Naive thymus-derived CD4-positive, alpha-beta T cell (primary cell): ENCODE results near the gene GFPT2. TPM values are rescaled to one million over a fixed set of nuclear protein-coding genes. Genes with fewer than 3 reads are reported as not detected.

ENCODE experiments used
- ATAC-seq: fragments of 150-1000 bp; cut with Tn5 transposase; 2 replicates; pipeline ENCODE4 v1.10.0; 2021; ENCODE audit warnings: mild to moderate bottlenecking, moderate library complexity
- CTCF ChIA-PET: fragments of 350-600 bp; sonication (Branson Sonifier 250); formaldehyde crosslinking; loops from one replicate; lab custom pipeline; 2021; ENCODE audit warnings: antibody characterized with exemption; lab: Charles Lee
- POLR2A ChIA-PET: fragments of 350-600 bp; sonication (Branson Sonifier 250); formaldehyde crosslinking; loops from one replicate; lab custom pipeline; 2021; ENCODE audit warnings: antibody characterized with exemption, inconsistent platforms; lab: Charles Lee
- DNase-seq, 9 donors: peaks; one replicate each; pipeline versions ENCODE4 v3.0.0 to v3.0.0-alpha.2; 2020 to 2022; ENCODE audit warnings: mixed read lengths in 1 of 9
- H3K27ac ChIP-seq: one replicate; pipeline ENCODE4 v1.7.0; 2013; ENCODE audit warnings: mild to moderate bottlenecking, low read depth, low read length, moderate library complexity
- H3K27me3 ChIP-seq, 2 donors: one replicate each; pipeline ENCODE4 v1.7.0; 2013; ENCODE audit warnings: low read length in 2 of 2, mild to moderate bottlenecking in 2 of 2, moderate library complexity in 2 of 2; ENCODE audit not compliant: control insufficient read depth in 2 of 2, insufficient read depth in 2 of 2
- H3K36me3 ChIP-seq, 3 experiments: 1 replicate in 2 of 3; 2 replicates in 1 of 3; pipeline ENCODE4 v1.7.0; 2013; ENCODE audit warnings: low read length in 3 of 3, mild to moderate bottlenecking in 3 of 3, moderate library complexity in 1 of 3; ENCODE audit not compliant: insufficient read depth in 3 of 3, control insufficient read depth in 2 of 3
- H3K4me1 ChIP-seq, 2 donors: one replicate each; pipeline ENCODE4 v1.7.0; 2013; ENCODE audit warnings: low read length in 2 of 2, mild to moderate bottlenecking in 2 of 2, moderate library complexity in 1 of 2; ENCODE audit not compliant: control insufficient read depth in 2 of 2, insufficient read depth in 2 of 2
- H3K4me3 ChIP-seq: 2 replicates; pipeline ENCODE4 v1.7.0; 2013; ENCODE audit warnings: mild to moderate bottlenecking, low read length
- H3K9me3 ChIP-seq, 3 experiments: 1 replicate in 2 of 3; 2 replicates in 1 of 3; pipeline ENCODE4 v1.7.0; 2013; ENCODE audit warnings: low read length in 3 of 3; ENCODE audit not compliant: control insufficient read depth in 2 of 3
- H3K27ac Mint-ChIP-seq, 9 donors: one replicate each; pipeline ENCODE4 v1.8.0; 2020 to 2022; ENCODE audit warnings: mixed read lengths in 9 of 9, mild to moderate bottlenecking in 8 of 9, moderate library complexity in 5 of 9, inconsistent platforms in 2 of 9
- H3K27me3 Mint-ChIP-seq, 5 donors: one replicate each; pipeline ENCODE4 v1.8.0; 2021 to 2022; ENCODE audit warnings: mixed read lengths in 5 of 5, mild to moderate bottlenecking in 1 of 5
- H3K36me3 Mint-ChIP-seq, 5 donors: one replicate each; pipeline ENCODE4 v1.8.0; 2020 to 2022; ENCODE audit warnings: mixed read lengths in 5 of 5, mild to moderate bottlenecking in 3 of 5, inconsistent platforms in 1 of 5
- H3K4me1 Mint-ChIP-seq, 7 donors: one replicate each; pipeline ENCODE4 v1.8.0; 2020 to 2022; ENCODE audit warnings: mixed read lengths in 7 of 7, mild to moderate bottlenecking in 3 of 7, inconsistent platforms in 1 of 7
- H3K4me3 Mint-ChIP-seq, 10 donors: one replicate each; pipeline ENCODE4 v1.8.0; 2020 to 2022; ENCODE audit warnings: mild to moderate bottlenecking in 10 of 10, mixed read lengths in 10 of 10, moderate library complexity in 6 of 10, inconsistent platforms in 2 of 10
- H3K9me3 Mint-ChIP-seq, 11 donors: one replicate each; pipeline ENCODE4 v1.8.0; 2020 to 2022; ENCODE audit warnings: mixed read lengths in 11 of 11, mild to moderate bottlenecking in 4 of 11, inconsistent platforms in 1 of 11, moderate library complexity in 1 of 11
- intact Hi-C, 2 donors: fragments of 100-400 bp; cut with micrococcal nuclease; formaldehyde crosslinking; loops; one replicate each; pipeline ENCODE4 v1.15.1; 2023
- polyA plus RNA-seq, 2 donors: library from polyadenylated mRNA; unstranded; fragments of 300-500 nt; fragmentation: Illumina TruSeq; gene quantifications; one replicate each; pipeline ENCODE4 v1.2.3, GENCODE V29; 2021
- total RNA-seq, 6 experiments: library from RNA in 5 of 6; stranded (reverse) in 5 of 6; gene quantifications; 1 replicate in 5 of 6; 2 replicates in 1 of 6; pipeline ENCODE4 v1.2.3 and lab custom pipeline; 2021 to 2026

GFPT2 gene
- total and polyA plus RNA-seq, 7 experiments from 2014 or later = 0.16 to 0.81 TPM; not detected in 5

- ATAC-seq (no peak), DNase-seq (no peak)
- H3K4me3 ChIP-seq = no peak overlapping the region
- H3K27me3 ChIP-seq = no peaks in the 10 kb centered on the region
- Mint-ChIP-seq H3K4me1 (no peaks in the 10 kb centered on the region), H3K36me3 (no peaks in the 10 kb centered on the region), H3K9me3 (peaks cover 0 to 1% (median 0%) of the 10 kb centered on the region in 11 donors), H3K27me3 (peaks cover 9 to 20% (median 14%) of the 10 kb centered on the region in 5 donors), H3K4me3 (no peak overlapping the region), H3K27ac (no peak overlapping the region)
- POLR2A ChIA-PET = no interaction called here
- intact Hi-C loops = no loop called here
- H3K27ac ChIP-seq = no peak overlapping the region
- no peaks in the 10 kb centered on the region for H3K9me3 ChIP-seq
- H3K4me1 ChIP-seq = no peaks in the 10 kb centered on the region
- CTCF ChIA-PET = interaction anchor here (0.6 kb wide), 1 partner anchor 13 kb away, joined by 3 read pairs; no protein-coding TSS in a partner anchor
- H3K36me3 ChIP-seq = no peaks in the 10 kb centered on the region
These were observed 11.5 kb downstream of the GFPT2 start for GRCh38 chr5:180341595-180341994.

GRCh38 chr5:180340856-180341255, 12.3 kb downstream of the GFPT2 start:
- Histone ChIP-seq H3K27me3 (no peaks in the 10 kb centered on the region), H3K4me3 (no peak overlapping the region), H3K4me1 (no peaks in the 10 kb centered on the region), H3K36me3 (no peaks in the 10 kb centered on the region), H3K9me3 (no peaks in the 10 kb centered on the region), H3K27ac (no peak overlapping the region)
- Mint-ChIP-seq H3K9me3 (peaks cover 0 to 1% (median 0%) of the 10 kb centered on the region in 11 donors), H3K36me3 (no peaks in the 10 kb centered on the region), H3K4me1 (no peaks in the 10 kb centered on the region), H3K4me3 (no peak overlapping the region), H3K27ac (no peak overlapping the region), H3K27me3 (peaks cover 9 to 14% (median 12%) of the 10 kb centered on the region in 5 donors)
- intact Hi-C loops = no loop called here
- POLR2A ChIA-PET = no interaction called here
- ATAC-seq = no peak
- CTCF ChIA-PET = no interaction called here
- DNase-seq = no peak

- Histone ChIP-seq H3K4me3 (no peak overlapping the region), H3K36me3 (no peaks in the 10 kb centered on the region), H3K4me1 (no peaks in the 10 kb centered on the region), H3K27me3 (no peaks in the 10 kb centered on the region), H3K27ac (no peak overlapping the region), H3K9me3 (no peaks in the 10 kb centered on the region)
- ChIA-PET POLR2A (no interaction called here), CTCF (no interaction called here)
- ATAC-seq (no peak), DNase-seq (no peak)
- Mint-ChIP-seq H3K4me3 (no peak overlapping the region), H3K36me3 (no peaks in the 10 kb centered on the region), H3K27ac (peak overlapping the region in 1 of 9 donors; percentile 74), H3K9me3 (peaks cover 0 to 1% (median 0%) of the 10 kb centered on the region in 11 donors), H3K27me3 (peaks cover 9 to 13% (median 12%) of the 10 kb centered on the region in 5 donors), H3K4me1 (no peaks in the 10 kb centered on the region)
- intact Hi-C loops = no loop called here
These were observed 13.5 kb downstream of the GFPT2 start for GRCh38 chr5:180339583-180340183.

- H3K36me3 Mint-ChIP-seq = no peaks in the 10 kb centered on the region
- H3K4me3 ChIP-seq = no peak overlapping the region
- H3K27me3 ChIP-seq = no peaks in the 10 kb centered on the region
- H3K27ac Mint-ChIP-seq = no peak overlapping the region
- intact Hi-C loops = no loop called here
- no peak for DNase-seq
- H3K9me3 ChIP-seq = no peaks in the 10 kb centered on the region
- ATAC-seq = no peak
- H3K27ac ChIP-seq = no peak overlapping the region
- H3K36me3 ChIP-seq = no peaks in the 10 kb centered on the region
- POLR2A ChIA-PET = no interaction called here
- peaks cover 0 to 2% (median 0%) of the 10 kb centered on the region in 11 donors for H3K9me3 Mint-ChIP-seq
- CTCF ChIA-PET = no interaction called here
- H3K27me3 Mint-ChIP-seq = peaks cover 9 to 17% (median 15%) of the 10 kb centered on the region in 5 donors
- H3K4me3 Mint-ChIP-seq = no peak overlapping the region
- no peaks in the 10 kb centered on the region for H3K4me1 ChIP-seq
- no peaks in the 10 kb centered on the region for H3K4me1 Mint-ChIP-seq
These were observed 15.0 kb downstream of the GFPT2 start for GRCh38 chr5:180338001-180338707.

GRCh38 chr5:180336234-180337020, 16.7 kb downstream of the GFPT2 start:
- Histone ChIP-seq H3K27me3 (no peaks in the 10 kb centered on the region), H3K4me3 (no peak overlapping the region), H3K36me3 (no peaks in the 10 kb centered on the region), H3K27ac (no peak overlapping the region), H3K4me1 (no peaks in the 10 kb centered on the region), H3K9me3 (no peaks in the 10 kb centered on the region)
- intact Hi-C loops = no loop called here
- Mint-ChIP-seq H3K36me3 (no peaks in the 10 kb centered on the region), H3K9me3 (peaks cover 0 to 2% (median 0%) of the 10 kb centered on the region in 11 donors), H3K27ac (no peak overlapping the region), H3K27me3 (peaks cover 7 to 19% (median 17%) of the 10 kb centered on the region in 5 donors), H3K4me3 (no peak overlapping the region), H3K4me1 (no peaks in the 10 kb centered on the region)
- ChIA-PET CTCF (no interaction called here), POLR2A (no interaction called here)
- ATAC-seq (no peak), DNase-seq (no peak)

GRCh38 chr5:180335614-180336233, 17.4 kb downstream of the GFPT2 start:
- Mint-ChIP-seq H3K27ac (no peak overlapping the region), H3K4me3 (no peak overlapping the region), H3K4me1 (no peaks in the 10 kb centered on the region), H3K27me3 (peaks cover 11 to 21% (median 18%) of the 10 kb centered on the region in 5 donors), H3K36me3 (no peaks in the 10 kb centered on the region), H3K9me3 (peaks cover 0 to 2% (median 0%) of the 10 kb centered on the region in 11 donors)
- H3K9me3 ChIP-seq = no peaks in the 10 kb centered on the region
- H3K27me3 ChIP-seq = no peaks in the 10 kb centered on the region
- ATAC-seq = no peak
- no peak overlapping the region for H3K27ac ChIP-seq
- no peaks in the 10 kb centered on the region for H3K36me3 ChIP-seq
- ChIA-PET CTCF (no interaction called here), POLR2A (no interaction called here)
- DNase-seq = no peak
- H3K4me3 ChIP-seq = no peak overlapping the region
- H3K4me1 ChIP-seq = no peaks in the 10 kb centered on the region
- intact Hi-C loops = no loop called here
